Mucosa of gallbladder (tissue), 1 donor: ENCODE data around the gene BHLHE23. TPM values are rescaled to one million over a fixed set of nuclear protein-coding genes. Genes with fewer than 3 reads are reported as not detected.

Experiments used
- DNase-seq: peaks from one replicate; pipeline ENCODE4 v3.0.0-alpha.2; 2020; ENCODE audit warnings: low spot score
- total RNA-seq: library from RNA; stranded (reverse); gene quantifications from one replicate; pipeline ENCODE4 v1.2.1, GENCODE V29; 2021
- donor health status: DM: no; HTN: no; CAD: no.

Gene BHLHE23
- total RNA-seq, 1 donor from 2014 or later = not detected

GRCh38 chr20:62991196-62991807 lies 15.5 kb downstream of the BHLHE23 start:
- no peak for DNase-seq

DNA sequence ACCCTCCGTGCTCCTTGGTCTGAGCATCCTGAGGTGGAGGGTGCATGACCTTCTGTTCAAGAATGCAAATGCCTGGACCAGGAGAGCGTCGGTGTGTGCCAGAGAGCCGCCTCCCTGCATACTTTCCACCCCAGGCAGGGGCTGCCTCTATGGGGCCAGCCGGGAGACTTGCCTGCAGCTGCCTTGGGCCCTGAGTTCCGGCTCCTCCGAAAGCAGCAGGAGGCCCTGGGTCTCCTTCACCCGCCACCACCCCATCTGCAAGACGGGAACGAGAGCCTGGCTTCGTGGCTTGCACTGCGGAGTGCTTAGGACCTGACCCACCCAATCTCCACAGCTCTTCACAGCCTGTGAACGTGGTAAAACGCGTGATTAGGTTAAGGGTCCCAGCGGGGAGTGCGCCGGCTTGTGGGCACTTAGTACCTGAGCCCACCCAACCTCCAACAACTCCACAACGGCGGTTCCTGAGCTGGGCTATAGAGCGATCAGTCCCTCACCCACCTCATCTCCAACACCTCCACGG lies 16.4 kb downstream of the BHLHE23 start:
- no peak for DNase-seq

GRCh38 chr20:62989201-62989601 lies 17.6 kb downstream of the BHLHE23 start:
- no peak for DNase-seq

DNA sequence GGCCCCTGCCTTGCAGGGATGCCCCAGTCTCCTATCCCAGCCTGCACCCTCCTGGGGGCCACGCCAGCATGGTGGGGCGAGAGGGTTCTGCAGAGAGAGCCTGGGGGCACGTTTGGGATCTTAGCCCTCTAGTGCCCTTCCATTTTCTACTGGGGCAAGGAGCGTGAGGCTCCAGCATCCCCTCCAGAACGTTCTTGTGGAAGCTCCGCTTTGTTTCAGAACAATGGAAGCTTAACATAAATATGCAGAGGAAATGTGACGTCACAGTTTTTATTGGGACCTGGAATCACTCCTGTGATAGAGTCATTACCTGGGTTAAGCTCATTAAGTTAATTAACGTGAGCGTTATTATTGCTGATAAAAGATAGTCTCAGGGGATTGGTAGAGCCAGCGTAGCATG lies 19.6 kb downstream of the BHLHE23 start:
- DNase-seq = no peak

DNA sequence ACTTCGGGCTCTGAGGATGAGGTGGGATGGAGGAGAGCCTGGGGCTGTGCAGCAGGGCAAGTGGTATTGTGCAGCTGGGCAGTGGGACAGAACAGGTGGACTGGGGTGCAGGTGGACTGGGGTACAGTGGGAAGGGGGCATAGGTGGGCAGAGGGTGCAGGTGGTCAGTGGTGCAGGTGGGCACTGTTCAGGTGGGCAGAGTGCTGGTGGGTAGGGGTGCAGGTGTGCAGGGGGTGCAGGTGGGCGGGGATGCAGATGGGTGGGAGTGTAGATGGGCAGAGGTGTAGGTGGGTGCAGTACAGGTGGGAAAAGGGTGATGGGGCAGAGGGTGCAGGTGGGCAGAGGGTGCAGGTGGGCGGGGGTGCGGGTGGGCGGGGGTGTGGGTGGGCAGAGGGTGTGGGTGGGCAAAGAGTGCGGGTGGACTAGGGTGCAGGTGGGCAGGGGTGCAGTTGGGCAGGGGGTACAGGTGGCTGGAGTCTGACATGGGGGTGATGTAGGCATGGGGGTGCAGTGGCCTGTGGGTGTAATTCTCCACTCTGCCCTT lies 20.4 kb downstream of the BHLHE23 start:
- DNase-seq = no peak

DNA sequence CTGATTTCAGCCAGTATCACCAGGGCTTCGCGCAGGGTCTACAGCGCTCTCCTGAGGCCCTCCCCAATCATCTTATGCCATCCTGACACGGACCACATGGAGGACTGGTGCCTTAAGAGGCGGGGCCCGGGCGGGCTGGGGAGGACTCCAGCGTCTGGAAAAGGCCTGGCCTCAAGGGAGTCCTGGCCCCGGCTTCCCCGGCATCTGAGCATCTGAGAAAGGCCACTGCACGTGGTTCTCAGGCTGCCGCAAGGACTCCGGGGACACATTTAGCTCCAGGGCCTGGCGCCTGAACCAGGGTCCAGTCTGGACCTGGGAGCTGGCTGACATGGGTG lies 21.4 kb downstream of the BHLHE23 start:
- DNase-seq = no peak

DNA sequence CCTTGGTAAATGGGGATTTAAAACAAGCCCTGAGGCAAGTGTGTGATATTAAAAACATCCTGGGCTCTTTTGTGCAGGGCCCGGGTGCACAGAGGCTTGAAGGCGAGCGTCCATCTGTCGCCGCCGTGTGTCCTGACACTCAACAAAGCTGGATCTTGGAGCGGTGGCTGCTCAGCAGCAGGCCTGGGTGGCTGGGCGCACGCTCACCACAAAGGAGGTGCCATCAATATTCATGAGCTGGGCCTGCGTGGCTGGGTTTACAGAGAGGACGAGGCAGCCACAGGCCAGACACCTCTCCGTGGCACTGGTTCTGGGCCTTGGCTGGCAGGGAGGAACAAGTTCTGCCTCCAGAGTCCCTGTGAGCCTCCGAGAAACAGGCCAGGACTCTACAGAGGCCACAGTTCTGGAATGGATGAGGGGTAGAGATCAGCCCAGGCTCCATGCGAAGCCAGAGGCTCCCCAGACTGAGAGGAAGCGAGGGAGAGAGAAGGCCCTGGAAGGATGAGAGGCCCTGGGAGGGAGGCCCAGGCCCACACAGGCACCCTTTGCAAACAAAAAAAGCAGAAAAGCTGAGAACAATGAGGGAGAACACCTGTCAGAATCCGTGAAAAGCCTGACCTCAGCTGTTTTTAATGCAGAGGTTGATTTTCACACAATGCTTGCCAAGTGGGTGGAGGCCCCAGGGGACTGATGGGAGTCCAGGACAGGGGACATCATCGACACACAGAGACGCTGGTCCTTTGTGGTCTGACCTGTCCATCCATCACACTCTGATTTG lies 21.9 kb downstream of the BHLHE23 start:
- DNase-seq = no peak

DNA sequence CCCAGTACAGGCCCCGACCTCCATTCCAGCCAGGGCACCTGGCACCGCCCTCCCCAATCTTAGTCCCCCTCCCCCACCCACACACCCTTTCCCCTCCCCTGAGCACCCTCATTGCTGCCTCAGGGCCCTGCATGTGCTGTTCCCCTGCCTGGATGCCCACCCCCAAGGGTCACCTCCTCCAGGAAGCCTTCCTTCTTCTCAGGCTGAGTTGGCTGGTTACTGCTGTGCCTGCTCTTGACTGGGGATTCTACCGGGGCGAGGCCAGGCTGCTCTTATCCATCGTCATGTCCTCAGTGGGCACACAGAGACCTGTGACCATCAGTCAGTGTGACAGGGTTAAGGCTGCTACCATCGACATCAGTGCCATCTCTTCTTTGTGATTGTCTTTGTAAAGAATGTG lies 23.6 kb downstream of the BHLHE23 start:
- no peak for DNase-seq

DNA sequence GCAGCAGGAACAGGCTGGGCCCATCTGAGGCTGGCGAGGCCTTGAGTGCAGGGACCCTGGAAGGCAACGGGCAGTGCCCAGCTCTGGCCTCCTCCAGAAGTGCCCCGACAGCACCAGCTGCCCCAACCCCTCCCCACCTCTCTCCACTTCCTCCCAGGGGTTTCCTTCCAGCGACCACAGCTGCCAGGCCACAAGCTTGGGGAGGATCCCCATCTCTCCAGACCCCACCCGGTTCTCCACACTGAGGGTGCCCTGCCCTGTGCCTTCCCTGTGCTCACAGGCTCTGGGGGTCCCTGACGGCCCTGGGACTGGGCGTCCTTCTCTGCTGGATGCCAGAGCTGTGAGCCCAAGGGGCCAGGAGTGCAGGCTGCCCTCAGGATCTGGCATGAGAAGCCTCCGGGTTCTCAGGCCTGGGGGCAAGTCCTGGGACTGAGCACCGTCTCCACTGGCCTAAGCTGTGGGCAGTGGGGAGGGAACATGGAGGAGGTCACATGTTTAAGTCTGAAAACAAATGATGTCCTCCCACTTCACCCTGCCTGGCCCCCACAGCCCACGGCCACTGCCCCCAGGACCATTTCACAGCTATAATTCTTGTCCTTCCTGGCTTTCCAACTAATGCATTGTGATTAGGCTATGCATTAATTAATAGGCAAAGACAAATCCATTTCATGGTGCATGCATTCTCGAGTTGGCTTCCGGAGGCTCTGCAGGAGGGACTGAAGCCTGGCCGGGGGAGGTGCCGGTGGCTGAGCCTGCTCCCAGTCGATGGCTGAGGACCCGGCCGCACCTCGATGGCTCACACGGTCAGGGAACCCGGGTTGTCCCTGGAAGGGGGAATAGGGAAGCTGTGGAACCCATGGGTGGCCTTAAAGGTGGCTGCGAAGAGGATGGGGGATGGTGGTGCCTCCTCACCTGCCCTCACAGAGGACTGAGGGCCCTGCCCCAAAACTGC lies 24.4 kb downstream of the BHLHE23 start:
- no peak for DNase-seq

DNA sequence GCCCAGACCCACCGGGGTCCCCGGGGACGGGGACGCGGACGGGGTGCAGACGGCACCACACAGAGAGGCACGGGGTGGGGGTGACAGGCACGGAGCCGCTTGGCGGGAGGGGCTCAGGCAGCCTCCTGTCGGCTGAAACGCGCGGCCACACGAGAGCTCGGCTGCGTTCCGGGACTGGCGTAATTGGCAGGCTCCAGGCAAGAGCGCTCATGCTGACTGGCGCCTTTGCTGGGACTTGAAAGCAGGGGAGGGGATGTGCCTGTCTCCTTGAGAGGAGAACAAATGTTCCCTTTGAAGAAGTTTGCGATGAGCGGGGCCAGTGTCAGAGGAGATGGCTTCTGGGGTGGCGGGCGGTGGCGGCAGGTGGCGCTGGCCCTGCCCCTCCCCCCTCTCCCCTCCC lies 25.8 kb downstream of the BHLHE23 start:
- no peak for DNase-seq

DNA sequence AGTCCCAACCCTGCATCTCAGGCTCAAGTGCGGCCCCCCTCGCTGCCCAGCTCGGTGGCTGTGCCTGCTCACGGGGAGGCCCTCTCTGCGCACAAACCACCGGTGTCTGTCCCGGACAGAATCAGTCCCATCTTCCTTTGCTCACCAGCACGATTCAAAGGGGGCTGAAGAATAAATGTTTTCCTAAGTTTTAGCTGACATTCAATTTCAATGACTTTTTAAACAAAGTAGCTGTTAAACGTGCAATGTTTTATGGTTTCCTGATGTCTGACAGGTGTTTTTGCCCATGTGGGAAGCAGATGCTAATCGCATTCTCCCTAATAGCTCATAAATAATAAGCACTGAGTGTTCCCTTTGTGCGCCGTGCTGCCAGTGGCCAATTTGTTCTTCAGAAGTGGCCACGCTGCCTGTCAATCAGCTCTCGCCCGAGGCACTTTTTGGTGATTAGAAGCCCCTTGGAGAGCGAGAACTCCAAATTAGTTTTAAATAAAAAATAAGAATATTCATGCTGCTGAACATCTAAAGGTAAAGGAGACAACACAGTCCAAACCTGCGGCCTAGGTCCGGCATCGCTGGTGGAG lies 26.3 kb downstream of the BHLHE23 start:
- DNase-seq = no peak

DNA sequence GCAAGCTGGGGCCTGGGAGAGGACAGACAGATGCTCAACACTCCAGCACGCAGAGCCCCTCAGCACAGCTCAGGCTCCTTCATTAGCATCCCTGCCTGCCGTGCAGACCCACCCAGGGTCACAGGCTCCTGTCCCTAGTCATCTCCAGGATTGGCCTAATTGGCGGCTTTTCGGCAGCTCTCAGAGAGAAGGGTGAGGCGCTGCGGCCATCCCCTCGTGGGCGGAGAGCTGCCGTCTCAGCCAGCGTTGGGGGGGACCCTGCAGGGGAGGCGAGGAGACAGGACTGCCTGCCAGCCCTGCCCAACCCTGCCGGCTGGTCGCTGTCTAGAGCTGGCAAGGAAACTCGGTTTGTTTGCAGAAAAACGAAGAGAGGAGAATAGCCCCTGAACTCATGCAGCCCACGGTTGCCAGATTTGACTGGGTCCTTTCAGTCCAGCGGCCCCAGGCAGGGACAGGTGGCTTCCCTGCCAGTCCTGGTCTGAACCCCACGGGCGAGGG lies 26.8 kb downstream of the BHLHE23 start:
- no peak for DNase-seq

DNA sequence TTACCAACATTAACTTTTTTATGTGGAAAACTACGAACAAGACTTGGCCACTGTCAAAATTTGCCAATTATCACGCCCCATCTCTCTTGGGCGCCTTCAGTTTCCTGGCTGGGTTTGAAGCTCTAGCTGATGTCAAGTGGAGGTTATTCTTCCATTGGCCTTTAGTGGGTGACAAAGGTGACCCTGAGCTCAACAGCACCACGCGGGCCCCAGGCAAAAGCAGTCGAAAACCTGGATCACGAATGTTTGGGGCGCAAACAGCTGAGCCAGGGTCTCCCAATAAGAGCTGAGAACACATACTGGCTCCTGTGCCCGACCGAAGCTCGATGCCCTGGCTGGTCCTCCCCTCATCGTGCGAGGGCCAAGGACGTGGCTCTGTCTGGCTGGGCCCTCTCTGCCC lies 27.5 kb downstream of the BHLHE23 start:
- no peak for DNase-seq

- DNase-seq = no peak
Observed at GRCh38 chr20:62978561-62978943, 28.2 kb downstream of the BHLHE23 start.

DNA sequence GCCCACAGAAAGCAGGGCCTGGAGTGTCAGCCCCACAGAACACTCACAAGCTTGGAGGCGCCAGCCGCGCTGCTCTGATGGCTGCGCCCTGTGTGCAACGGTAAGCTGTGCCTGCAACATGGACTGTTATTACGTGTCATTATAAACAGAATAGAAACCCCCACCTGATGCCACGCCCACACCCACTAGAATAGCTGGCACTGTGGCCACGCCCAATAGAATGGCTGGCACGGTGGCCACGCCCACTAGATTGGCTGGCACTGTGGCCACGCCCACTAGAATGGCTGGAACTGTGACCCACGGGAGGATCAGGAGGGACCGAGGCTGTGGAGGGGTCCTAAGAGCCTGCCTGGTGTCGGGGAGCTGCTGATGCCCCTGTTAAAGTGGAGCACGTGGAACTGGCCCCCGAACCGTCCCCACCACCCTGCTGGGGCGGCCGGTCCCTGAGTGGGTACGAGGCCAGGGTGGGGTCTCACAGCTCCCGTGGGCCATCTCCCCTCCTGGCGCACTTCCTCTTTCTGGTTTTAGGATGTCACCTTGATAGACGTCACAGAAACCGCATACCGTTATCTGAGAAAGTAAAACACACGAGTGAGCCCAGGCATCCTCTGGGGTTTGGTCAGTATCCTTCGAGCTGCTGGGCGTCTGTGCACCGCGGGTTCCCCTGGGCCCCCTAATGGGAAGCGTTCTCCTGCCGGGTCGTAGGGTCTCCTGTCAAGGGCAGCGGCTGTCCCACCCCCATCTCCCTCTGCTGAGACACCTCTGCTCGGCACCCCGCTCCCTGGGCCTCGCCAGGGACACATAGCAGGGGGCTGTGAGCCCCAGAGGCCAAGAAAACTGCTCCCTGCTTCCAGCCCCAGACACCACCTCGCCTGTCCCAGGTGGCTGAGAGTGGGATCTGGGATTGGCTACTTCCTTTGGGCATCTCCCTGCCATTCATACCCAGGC lies 28.9 kb downstream of the BHLHE23 start:
- no peak for DNase-seq

DNA sequence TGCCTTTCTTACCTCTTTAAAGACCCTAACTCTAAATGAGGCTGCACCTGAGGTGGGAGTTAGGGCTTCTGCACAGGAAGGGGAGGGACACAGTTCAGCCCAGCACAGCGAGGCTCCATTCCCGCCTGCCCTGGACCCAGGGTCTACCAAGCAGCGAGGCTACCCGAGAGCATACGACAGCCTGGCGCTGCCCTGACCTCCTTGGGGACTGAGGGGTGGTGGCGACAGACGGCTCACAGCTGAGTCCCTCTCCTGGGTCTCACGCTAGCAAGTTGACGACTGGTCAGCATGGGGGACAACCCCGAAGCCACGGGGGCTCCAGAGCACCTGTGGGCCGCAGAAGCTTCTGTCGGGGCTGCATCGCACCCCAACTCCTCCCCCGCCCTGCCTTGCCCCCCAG lies 29.9 kb downstream of the BHLHE23 start:
- DNase-seq = no peak

DNA sequence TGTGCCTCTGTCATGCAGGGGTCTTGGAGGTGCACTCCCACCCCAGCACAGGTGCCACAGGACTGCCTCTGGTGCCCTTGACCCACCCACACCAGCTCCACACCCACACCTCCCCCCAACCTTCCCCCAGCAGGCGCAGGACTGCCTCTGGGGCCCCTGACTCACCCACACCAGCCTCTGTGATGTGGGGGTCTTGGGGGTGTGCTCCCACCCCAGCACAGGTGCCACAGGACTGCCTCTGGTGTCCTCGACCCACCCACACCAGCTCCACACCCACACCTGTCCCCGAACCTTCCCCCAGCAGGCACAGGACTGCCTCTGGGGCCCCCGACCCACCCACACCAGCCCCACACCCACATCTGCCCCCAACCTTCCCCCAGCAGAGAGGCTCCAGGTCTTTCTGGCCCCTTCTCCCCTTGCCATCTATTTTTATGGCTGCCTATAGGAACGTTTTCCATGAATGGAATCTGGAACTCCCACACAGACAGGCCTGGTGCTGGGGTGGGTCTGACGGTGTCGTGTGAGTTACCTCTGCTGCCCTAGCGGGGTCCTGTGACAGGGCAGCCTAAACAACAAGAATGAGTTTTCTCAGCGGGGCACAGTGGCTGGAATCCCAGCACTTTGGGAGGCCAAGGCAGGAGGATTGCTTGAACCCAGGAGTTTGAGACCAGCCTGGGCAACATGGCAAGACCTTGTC lies 30.8 kb downstream of the BHLHE23 start:
- DNase-seq = no peak

GRCh38 chr20:62975251-62975760 lies 31.5 kb downstream of the BHLHE23 start:
- DNase-seq = no peak
